ENCODE results near the gene SLITRK2. TPM values are rescaled to one million over a fixed set of nuclear protein-coding genes. Genes with fewer than 3 reads are reported as not detected.

SLITRK2 gene
- total RNA-seq, 1 donor from 2014 or later, result not detected

DNA sequence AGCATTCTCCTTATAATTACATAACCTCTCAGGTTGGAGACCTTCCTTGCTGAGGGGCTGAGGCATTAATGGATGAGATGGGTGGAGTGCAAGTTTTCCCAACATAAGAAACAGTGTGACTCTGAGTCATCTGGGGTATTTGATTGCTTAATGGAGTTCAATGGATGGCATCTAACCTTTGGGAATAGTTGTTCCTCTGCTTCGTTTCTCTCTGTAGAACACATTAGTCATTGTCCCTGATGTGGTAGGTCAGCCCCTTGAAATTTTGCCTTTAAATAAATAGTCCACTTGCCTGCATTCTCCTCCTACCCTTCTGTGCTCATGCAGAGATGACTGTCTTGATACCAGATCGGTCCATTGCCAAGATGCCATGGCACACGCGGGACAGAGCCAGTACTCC lies 38.6 kb downstream of the SLITRK2 start:
- Mint-ChIP-seq H3K27ac (ENCODE audit: unreplicated experiment) (no peak overlapping the region), H3K4me3 (ENCODE audit: unreplicated experiment) (no peak overlapping the region), H3K27me3 (ENCODE audit: low read depth, unreplicated experiment) (no peaks in the 10 kb centered on the region), H3K9me3 (ENCODE audit: unreplicated experiment) (peaks cover 7% of the 10 kb centered on the region), H3K4me1 (ENCODE audit: low read depth, unreplicated experiment) (no peaks in the 10 kb centered on the region), H3K36me3 (ENCODE audit: low read depth, unreplicated experiment) (no peaks in the 10 kb centered on the region)
- H3K27me3 ChIP-seq (ENCODE audit: insufficient read depth, low read length), result no peaks in the 10 kb centered on the region
- H3K9me3 ChIP-seq (ENCODE audit: insufficient read depth, low read depth, low read length), result no peaks in the 10 kb centered on the region
- H3K27ac ChIP-seq (ENCODE audit: low read depth, low read length), result no peak overlapping the region
- no peaks in the 10 kb centered on the region for H4K20me1 ChIP-seq (ENCODE audit: insufficient read depth, low read length)
- DNase-seq (ENCODE audit: low read depth), result no peak
- no peaks in the 10 kb centered on the region for H3K36me3 ChIP-seq (ENCODE audit: insufficient read depth, low read length)
- no peak overlapping the region for H3K9ac ChIP-seq (ENCODE audit: low read length)
- H3K4me3 ChIP-seq (ENCODE audit: insufficient read depth, low read depth, low read length), result no peak overlapping the region
- H2AFZ ChIP-seq (ENCODE audit: low read depth, low read length), result no peak overlapping the region
- H3K79me2 ChIP-seq (ENCODE audit: insufficient read depth, low read length), result no peaks in the 10 kb centered on the region
- no peak overlapping the region for H3K4me2 ChIP-seq (ENCODE audit: low read length)
- no peaks in the 10 kb centered on the region for H3K4me1 ChIP-seq (ENCODE audit: insufficient read depth, low read length)
- no peak for TF ChIP-seq EZH2 (IDR thresholded peaks at IDR 0.05; ENCODE audit: insufficient read depth, low read length)
- TF ChIP-seq, protein P1, sequence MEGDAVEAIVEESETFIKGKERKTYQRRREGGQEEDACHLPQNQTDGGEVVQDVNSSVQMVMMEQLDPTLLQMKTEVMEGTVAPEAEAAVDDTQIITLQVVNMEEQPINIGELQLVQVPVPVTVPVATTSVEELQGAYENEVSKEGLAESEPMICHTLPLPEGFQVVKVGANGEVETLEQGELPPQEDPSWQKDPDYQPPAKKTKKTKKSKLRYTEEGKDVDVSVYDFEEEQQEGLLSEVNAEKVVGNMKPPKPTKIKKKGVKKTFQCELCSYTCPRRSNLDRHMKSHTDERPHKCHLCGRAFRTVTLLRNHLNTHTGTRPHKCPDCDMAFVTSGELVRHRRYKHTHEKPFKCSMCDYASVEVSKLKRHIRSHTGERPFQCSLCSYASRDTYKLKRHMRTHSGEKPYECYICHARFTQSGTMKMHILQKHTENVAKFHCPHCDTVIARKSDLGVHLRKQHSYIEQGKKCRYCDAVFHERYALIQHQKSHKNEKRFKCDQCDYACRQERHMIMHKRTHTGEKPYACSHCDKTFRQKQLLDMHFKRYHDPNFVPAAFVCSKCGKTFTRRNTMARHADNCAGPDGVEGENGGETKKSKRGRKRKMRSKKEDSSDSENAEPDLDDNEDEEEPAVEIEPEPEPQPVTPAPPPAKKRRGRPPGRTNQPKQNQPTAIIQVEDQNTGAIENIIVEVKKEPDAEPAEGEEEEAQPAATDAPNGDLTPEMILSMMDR (IDR thresholded peaks at IDR 0.05; ENCODE audit: insufficient read depth, low read depth, low read length), result no peak
- FAIRE-seq, result peak; percentile 45

DNA sequence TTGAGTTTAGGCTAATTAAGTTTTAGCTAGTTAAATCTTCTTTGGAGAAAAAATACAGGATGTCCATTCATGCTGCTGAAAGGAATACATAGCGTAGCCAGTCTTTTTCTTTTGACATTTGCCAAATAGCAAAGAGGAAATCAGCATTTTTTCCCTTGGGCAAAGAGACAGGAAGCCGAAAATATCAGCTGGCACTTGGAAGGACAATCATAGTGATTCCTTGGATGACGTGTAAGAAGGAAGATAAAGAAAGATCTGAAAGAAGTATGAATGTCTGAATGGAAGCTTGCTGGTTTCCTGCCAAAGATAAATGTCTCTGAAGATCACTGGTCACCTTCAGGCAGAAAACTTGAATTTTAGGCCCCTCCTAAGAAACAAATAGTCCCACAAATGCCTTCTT lies 44.2 kb downstream of the SLITRK2 start:
- Mint-ChIP-seq H3K4me1 (ENCODE audit: low read depth, unreplicated experiment) (no peaks in the 10 kb centered on the region), H3K27me3 (ENCODE audit: low read depth, unreplicated experiment) (no peaks in the 10 kb centered on the region), H3K9me3 (ENCODE audit: unreplicated experiment) (peaks cover 2% of the 10 kb centered on the region), H3K4me3 (ENCODE audit: unreplicated experiment) (no peak overlapping the region), H3K27ac (ENCODE audit: unreplicated experiment) (no peak overlapping the region), H3K36me3 (ENCODE audit: low read depth, unreplicated experiment) (no peaks in the 10 kb centered on the region)
- Histone ChIP-seq H2AFZ (ENCODE audit: low read depth, low read length) (no peak overlapping the region), H3K27ac (ENCODE audit: low read depth, low read length) (no peak overlapping the region), H3K4me2 (ENCODE audit: low read length) (no peak overlapping the region), H3K4me1 (ENCODE audit: insufficient read depth, low read length) (no peaks in the 10 kb centered on the region), H3K36me3 (ENCODE audit: insufficient read depth, low read length) (no peaks in the 10 kb centered on the region), H3K9me3 (ENCODE audit: insufficient read depth, low read depth, low read length) (no peaks in the 10 kb centered on the region), H3K9ac (ENCODE audit: low read length) (no peak overlapping the region), H4K20me1 (ENCODE audit: insufficient read depth, low read length) (no peaks in the 10 kb centered on the region), H3K79me2 (ENCODE audit: insufficient read depth, low read length) (no peaks in the 10 kb centered on the region), H3K27me3 (ENCODE audit: insufficient read depth, low read length) (no peaks in the 10 kb centered on the region), H3K4me3 (ENCODE audit: insufficient read depth, low read depth, low read length) (no peak overlapping the region)
- TF ChIP-seq EZH2 (IDR thresholded peaks at IDR 0.05; ENCODE audit: insufficient read depth, low read length), result no peak
- TF ChIP-seq, protein P1 (IDR thresholded peaks at IDR 0.05; ENCODE audit: insufficient read depth, low read depth, low read length), result no peak
- FAIRE-seq (no peak), DNase-seq (ENCODE audit: low read depth) (no peak)

DNA sequence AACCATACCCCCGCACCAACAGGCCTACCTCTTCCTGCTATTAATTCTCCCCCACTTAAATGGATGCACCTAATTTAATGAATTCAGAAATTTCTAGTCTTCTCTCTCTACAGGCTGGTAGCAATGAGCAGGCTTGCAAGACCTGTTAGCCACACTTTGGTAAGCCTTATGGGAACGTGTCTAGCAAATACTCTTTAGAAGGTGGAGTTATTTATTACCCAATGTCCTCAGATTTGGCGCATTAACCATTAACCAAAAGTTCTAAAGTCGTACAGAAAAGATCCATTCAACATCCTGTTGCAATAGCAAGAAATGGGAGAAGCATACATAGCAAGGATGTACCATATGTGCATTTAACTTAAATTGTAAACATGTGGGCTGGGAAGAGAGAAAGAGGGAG lies 47.5 kb downstream of the SLITRK2 start:
- Histone ChIP-seq H3K4me2 (ENCODE audit: low read length) (no peak overlapping the region), H4K20me1 (ENCODE audit: insufficient read depth, low read length) (no peaks in the 10 kb centered on the region), H3K79me2 (ENCODE audit: insufficient read depth, low read length) (no peaks in the 10 kb centered on the region), H2AFZ (ENCODE audit: low read depth, low read length) (no peak overlapping the region), H3K4me3 (ENCODE audit: insufficient read depth, low read depth, low read length) (no peak overlapping the region), H3K4me1 (ENCODE audit: insufficient read depth, low read length) (no peaks in the 10 kb centered on the region), H3K9ac (ENCODE audit: low read length) (no peak overlapping the region), H3K36me3 (ENCODE audit: insufficient read depth, low read length) (no peaks in the 10 kb centered on the region), H3K27ac (ENCODE audit: low read depth, low read length) (no peak overlapping the region), H3K27me3 (ENCODE audit: insufficient read depth, low read length) (no peaks in the 10 kb centered on the region), H3K9me3 (ENCODE audit: insufficient read depth, low read depth, low read length) (no peaks in the 10 kb centered on the region)
- H3K27me3 Mint-ChIP-seq (ENCODE audit: low read depth, unreplicated experiment), result no peaks in the 10 kb centered on the region
- H3K4me1 Mint-ChIP-seq (ENCODE audit: low read depth, unreplicated experiment), result no peaks in the 10 kb centered on the region
- FAIRE-seq, result no peak
- H3K9me3 Mint-ChIP-seq (ENCODE audit: unreplicated experiment), result peaks cover 2% of the 10 kb centered on the region
- H3K27ac Mint-ChIP-seq (ENCODE audit: unreplicated experiment), result no peak overlapping the region
- H3K4me3 Mint-ChIP-seq (ENCODE audit: unreplicated experiment), result no peak overlapping the region
- TF ChIP-seq, protein P1 (IDR thresholded peaks at IDR 0.05; ENCODE audit: insufficient read depth, low read depth, low read length), result no peak
- TF ChIP-seq EZH2 (IDR thresholded peaks at IDR 0.05; ENCODE audit: insufficient read depth, low read length), result no peak
- H3K36me3 Mint-ChIP-seq (ENCODE audit: low read depth, unreplicated experiment), result no peaks in the 10 kb centered on the region
- DNase-seq (ENCODE audit: low read depth), result no peak

Measured in astrocyte (in vitro differentiated cells and primary cell).